Activated B cell treated with CpG ODN at 0.5 μM for 24 hours (primary cell): ENCODE data around the gene KRT37. TPM values are rescaled to one million over a fixed set of nuclear protein-coding genes. Genes with fewer than 3 reads are reported as not detected.

ENCODE experiments used
- ATAC-seq: fragments of 200-7000 bp; cut with Tn5 transposase; one replicate; pipeline ENCODE4 v1.10.0; 2021; ENCODE audit warnings: low read depth, mild to moderate bottlenecking, moderate library complexity
- CTCF ChIA-PET: fragments of 350-600 bp; sonication (Branson Sonifier 250); formaldehyde crosslinking; loops from one replicate; lab custom pipeline; 2021; ENCODE audit warnings: antibody characterized with exemption; lab: Charles Lee
- POLR2A ChIA-PET: fragments of 350-600 bp; sonication (Branson Sonifier 250); formaldehyde crosslinking; loops from one replicate; lab custom pipeline; 2021; ENCODE audit warnings: antibody characterized with exemption; lab: Charles Lee
- DNase-seq: peaks from one replicate; pipeline ENCODE4 v3.0.0; 2022
- H3K27ac Mint-ChIP-seq: one replicate; pipeline ENCODE4 v1.8.0; 2020; ENCODE audit warnings: mixed read lengths
- H3K27me3 Mint-ChIP-seq: one replicate; pipeline ENCODE4 v1.8.0; 2021; ENCODE audit warnings: mixed read lengths
- H3K36me3 Mint-ChIP-seq: one replicate; pipeline ENCODE4 v1.8.0; 2021; ENCODE audit warnings: low read depth, mixed read lengths
- H3K4me1 Mint-ChIP-seq: one replicate; pipeline ENCODE4 v1.8.0; 2021; ENCODE audit warnings: mixed read lengths
- H3K4me3 Mint-ChIP-seq: one replicate; pipeline ENCODE4 v1.8.0; 2020; ENCODE audit warnings: mild to moderate bottlenecking, mixed read lengths
- H3K9me3 Mint-ChIP-seq: one replicate; pipeline ENCODE4 v1.8.0; 2020; ENCODE audit warnings: mixed read lengths
- CTCF ChIP-seq: fragments of 200-600 bp; IDR thresholded peaks from one replicate; pipeline ENCODE4 v1.8.0; 2022; ENCODE audit warnings: antibody characterized with exemption, mild to moderate bottlenecking
- intact Hi-C: fragments of 100-400 bp; cut with micrococcal nuclease; formaldehyde crosslinking; loops from one replicate; pipeline ENCODE4 v1.15.1; 2024
- total RNA-seq: library from RNA; stranded (reverse); gene quantifications from 2 replicates; pipeline ENCODE4 v1.2.3, GENCODE V29; 2022

Gene KRT37
- total RNA-seq, 1 donor from 2014 or later: not detected

- DNase-seq: no peak
- ATAC-seq: no peak
- CTCF ChIA-PET: no interaction called here
These were observed 2.8 kb downstream of the KRT37 start for GRCh38 chr17:41421617-41422016.

GRCh38 chr17:41421116-41421515, 3.3 kb downstream of the KRT37 start:
- no peaks in the 10 kb centered on the region for H3K36me3 Mint-ChIP-seq
- ATAC-seq (no peak), DNase-seq (no peak)
- H3K27me3 Mint-ChIP-seq: peaks cover 7% of the 10 kb centered on the region
- no peak overlapping the region for H3K4me3 Mint-ChIP-seq
- ChIA-PET CTCF (no interaction called here), POLR2A (no interaction called here)
- TF ChIP-seq CTCF: no peak
- intact Hi-C loops: no loop called here
- H3K4me1 Mint-ChIP-seq: peaks cover 5% of the 10 kb centered on the region
- H3K27ac Mint-ChIP-seq: no peak overlapping the region
- no peaks in the 10 kb centered on the region for H3K9me3 Mint-ChIP-seq

More at GRCh38 chr17:41421617-41422016, 2.8 kb downstream of the KRT37 start:
- no peak overlapping the region for H3K27ac Mint-ChIP-seq
- no peak for TF ChIP-seq CTCF
- no peaks in the 10 kb centered on the region for H3K36me3 Mint-ChIP-seq
- H3K4me3 Mint-ChIP-seq: no peak overlapping the region
- peaks cover 7% of the 10 kb centered on the region for H3K27me3 Mint-ChIP-seq
- no peaks in the 10 kb centered on the region for H3K9me3 Mint-ChIP-seq
- peaks cover 5% of the 10 kb centered on the region for H3K4me1 Mint-ChIP-seq
- intact Hi-C loops: no loop called here
- POLR2A ChIA-PET: no interaction called here

GRCh38 chr17:41420134-41420533, 4.3 kb downstream of the KRT37 start:
- ChIA-PET POLR2A (interaction anchor here (0.6 kb wide), 1 partner anchor 773 kb away, joined by 3 read pairs; the partner anchor contains the start of gene SMARCE1), CTCF (no interaction called here)
- intact Hi-C loops: no loop called here
- ATAC-seq (no peak), DNase-seq (no peak)
- H3K4me3 Mint-ChIP-seq: no peak overlapping the region
- no peak for TF ChIP-seq CTCF
- H3K27ac Mint-ChIP-seq: no peak overlapping the region
- H3K36me3 Mint-ChIP-seq: no peaks in the 10 kb centered on the region
- peaks cover 5% of the 10 kb centered on the region for H3K4me1 Mint-ChIP-seq
- H3K27me3 Mint-ChIP-seq: peaks cover 7% of the 10 kb centered on the region
- H3K9me3 Mint-ChIP-seq: no peaks in the 10 kb centered on the region

GRCh38 chr17:41419716-41420115, 4.7 kb downstream of the KRT37 start:
- intact Hi-C loops: no loop called here
- no peaks in the 10 kb centered on the region for H3K36me3 Mint-ChIP-seq
- H3K4me3 Mint-ChIP-seq: no peak overlapping the region
- H3K27me3 Mint-ChIP-seq: peaks cover 7% of the 10 kb centered on the region
- H3K9me3 Mint-ChIP-seq: no peaks in the 10 kb centered on the region
- H3K27ac Mint-ChIP-seq: no peak overlapping the region
- DNase-seq (no peak), ATAC-seq (no peak)
- peaks cover 5% of the 10 kb centered on the region for H3K4me1 Mint-ChIP-seq
- TF ChIP-seq CTCF: no peak
- ChIA-PET CTCF (no interaction called here), POLR2A (interaction anchor here (0.6 kb wide), 1 partner anchor 772 kb away, joined by 3 read pairs; the partner anchor contains the start of gene SMARCE1)

GRCh38 chr17:41418116-41418860, 6.1 kb downstream of the KRT37 start:
- DNase-seq: no peak
- CTCF ChIA-PET: interaction anchor here (1.1 kb wide), 1 partner anchor 15 kb away, joined by 3 read pairs; no protein-coding TSS in a partner anchor
- no peak overlapping the region for H3K4me3 Mint-ChIP-seq
- H3K27me3 Mint-ChIP-seq: peaks cover 7% of the 10 kb centered on the region
- ATAC-seq: no peak
- POLR2A ChIA-PET: no interaction called here
- H3K9me3 Mint-ChIP-seq: no peaks in the 10 kb centered on the region
- no peak overlapping the region for H3K27ac Mint-ChIP-seq
- H3K36me3 Mint-ChIP-seq: no peaks in the 10 kb centered on the region
- intact Hi-C loops: no loop called here
- peaks cover 5% of the 10 kb centered on the region for H3K4me1 Mint-ChIP-seq
- no peak for TF ChIP-seq CTCF
